HG03460 (cell line): ENCODE measurements around the gene MYH7B.

Experiments used
- ATAC-seq: cut with Tn5 transposase; IDR thresholded peaks from one replicate; pipeline ENCODE4 v1.9.1; 2021; ENCODE audit not compliant: unreplicated experiment

Gene MYH7B

DNA sequence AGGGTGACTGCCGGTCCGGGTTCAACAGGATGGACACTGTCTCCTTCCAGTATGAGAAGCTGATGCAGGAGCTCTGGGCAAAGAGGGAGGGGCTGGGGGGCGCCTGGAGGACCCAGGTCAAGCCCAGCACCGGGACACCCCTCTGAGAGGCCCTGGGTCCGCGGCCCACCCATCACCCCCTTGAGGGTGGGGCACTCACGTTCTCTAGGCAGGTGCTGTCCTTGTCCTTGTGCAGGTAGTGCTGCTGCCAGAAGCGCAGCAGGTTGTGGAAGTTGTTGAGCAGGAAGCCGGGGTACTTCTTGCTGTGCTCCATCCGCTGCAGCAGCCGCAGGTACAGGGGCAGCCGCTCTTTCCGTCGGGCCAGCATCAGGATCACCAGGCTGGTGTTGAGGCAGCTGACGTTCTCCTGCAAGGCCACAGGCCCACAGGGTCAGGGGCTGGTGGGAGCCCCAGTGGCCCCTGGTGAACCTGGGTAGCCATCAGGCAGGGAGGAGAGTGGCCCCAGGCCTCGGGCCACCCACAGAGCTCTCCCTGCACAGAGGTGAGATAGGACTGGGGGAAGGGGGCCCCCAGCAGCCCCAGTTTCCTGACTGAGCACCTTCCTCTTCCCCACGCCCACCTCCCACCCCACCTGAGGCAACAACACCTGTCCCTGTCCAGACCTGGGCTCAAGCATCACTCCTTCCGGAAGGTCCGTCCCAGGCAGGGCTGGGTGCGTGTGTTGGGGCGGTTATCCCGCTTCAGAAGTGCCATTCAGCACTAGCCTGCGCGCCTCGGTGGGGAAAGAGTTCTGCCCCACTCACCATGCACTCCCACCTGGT lies 47.8 kb downstream of the MYH7B start:
- no peak for ATAC-seq

- ATAC-seq, result no peak
Observed at GRCh38 chr20:35004051-35004725, 48.5 kb downstream of the MYH7B start.

GRCh38 chr20:35004749-35005462 lies 49.2 kb downstream of the MYH7B start:
- no peak for ATAC-seq
